ENCODE measurements around the gene COBL.

The COBL gene

GRCh38 chr7:51138123-51139085, 178.2 kb downstream of the COBL start:
- no peak for DNase-seq

GRCh38 chr7:51135576-51135975, 181.0 kb downstream of the COBL start:
- no peak for DNase-seq

- no peak for DNase-seq
Observed at GRCh38 chr7:51134013-51134441, 182.6 kb downstream of the COBL start.

- DNase-seq, result no peak
Observed at GRCh38 chr7:51132661-51133060, 183.9 kb downstream of the COBL start.

- no peak for DNase-seq
Observed at GRCh38 chr7:51129527-51130472, 186.8 kb downstream of the COBL start.

GRCh38 chr7:51128545-51129435, 187.8 kb downstream of the COBL start:
- DNase-seq, result no peak

- DNase-seq, result no peak
Observed at GRCh38 chr7:51127618-51127904, 189.0 kb downstream of the COBL start.

GRCh38 chr7:51126813-51127617, 189.6 kb downstream of the COBL start:
- DNase-seq, result no peak

- no peak for DNase-seq
Observed at GRCh38 chr7:51126324-51126723, 190.3 kb downstream of the COBL start.

- no peak for DNase-seq
Observed at GRCh38 chr7:51124321-51124720, 192.3 kb downstream of the COBL start.

GRCh38 chr7:51123322-51124019, 193.1 kb downstream of the COBL start:
- DNase-seq, result no peak

GRCh38 chr7:51121931-51122425, 194.6 kb downstream of the COBL start:
- no peak for DNase-seq

- no peak for DNase-seq
Observed at GRCh38 chr7:51121036-51121790, 195.4 kb downstream of the COBL start.

- no peak for DNase-seq
Observed at GRCh38 chr7:51118628-51119027, 198.0 kb downstream of the COBL start.

GRCh38 chr7:51114501-51114900, 202.1 kb downstream of the COBL start:
- no peak for DNase-seq

GRCh38 chr7:51113962-51114361, 202.6 kb downstream of the COBL start:
- no peak for DNase-seq

GRCh38 chr7:51113560-51113959, 203.0 kb downstream of the COBL start:
- no peak for DNase-seq

GRCh38 chr7:51111241-51111940, 205.2 kb downstream of the COBL start:
- DNase-seq, result peak; percentile 85

GRCh38 chr7:51108134-51108533, 208.5 kb downstream of the COBL start:
- DNase-seq, result no peak

- no peak for DNase-seq
Observed at GRCh38 chr7:51104278-51104677, 212.3 kb downstream of the COBL start.

Measured in NCI-H524 treated with DMSO at 0.1 percent for 48 hours (cell line).